ENCODE data around the gene PIP5K1B. TPM values are rescaled to one million over a fixed set of nuclear protein-coding genes. Genes with fewer than 3 reads are reported as not detected.

PIP5K1B gene
- total and polyA plus RNA-seq, 5 donors, result 37.8 to 81.5 (median 67.9) TPM

DNA sequence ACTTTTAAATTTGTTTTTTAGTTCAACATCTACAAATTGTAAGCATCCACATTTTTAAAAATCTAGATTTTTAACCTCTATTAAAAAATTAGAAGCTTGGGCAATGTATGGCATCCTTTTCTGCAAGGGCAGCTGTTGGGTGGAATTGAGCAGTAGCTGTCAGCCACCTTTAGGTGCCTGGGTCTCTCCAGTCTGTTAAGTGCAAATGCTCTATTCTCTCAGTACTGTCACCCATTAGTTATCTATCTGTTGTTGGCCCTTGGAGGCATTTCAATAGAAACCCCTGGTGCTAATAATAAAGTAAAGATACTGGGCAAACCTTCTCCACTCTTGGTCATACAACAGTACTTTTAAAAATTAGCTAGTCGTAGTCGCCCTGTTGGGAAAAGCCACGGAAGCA is 63.6 kb downstream of the PIP5K1B start:
- 66% methylated on average over 3 of the region's 3 CpGs for WGBS
- no peak for ATAC-seq

DNA sequence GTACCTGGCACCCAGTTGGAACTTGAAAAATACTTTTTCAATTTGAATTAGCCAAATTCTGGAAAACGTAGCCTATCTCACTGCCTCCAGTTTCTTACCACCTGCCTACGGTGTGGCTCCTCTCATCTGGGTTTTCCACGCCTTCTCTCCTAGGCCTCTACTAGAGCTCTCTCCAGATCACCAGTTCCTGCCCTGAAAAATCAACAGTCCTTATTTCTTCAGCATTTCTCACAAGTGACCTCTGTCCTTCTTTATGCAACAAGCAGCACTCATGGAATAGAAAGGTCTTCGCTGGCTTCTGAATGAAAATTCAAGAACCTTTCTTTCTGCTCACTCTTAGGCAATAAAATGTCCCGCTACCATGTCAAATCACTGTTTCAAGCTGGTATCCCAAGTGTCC is 64.8 kb downstream of the PIP5K1B start:
- ATAC-seq (no peak), DNase-seq (no peak)
- intact Hi-C loops (cut with DNase I), result no loop called here

More for the DNA sequence above, 63.6 kb downstream of the PIP5K1B start:
- no peak for DNase-seq
- intact Hi-C loops (cut with DNase I), result no loop called here
- Histone ChIP-seq H3K27ac (ENCODE audit: low read length) (no peak overlapping the region), H3K27me3 (ENCODE audit: control insufficient read depth, insufficient read depth) (no peaks in the 10 kb centered on the region), H3K4me1 (ENCODE audit: control insufficient read depth, insufficient read depth, low read length) (no peaks in the 10 kb centered on the region), H3K4me3 (ENCODE audit: low read length) (no peak overlapping the region), H3K9me3 (ENCODE audit: control insufficient read depth, low read length) (no peaks in the 10 kb centered on the region)

DNA sequence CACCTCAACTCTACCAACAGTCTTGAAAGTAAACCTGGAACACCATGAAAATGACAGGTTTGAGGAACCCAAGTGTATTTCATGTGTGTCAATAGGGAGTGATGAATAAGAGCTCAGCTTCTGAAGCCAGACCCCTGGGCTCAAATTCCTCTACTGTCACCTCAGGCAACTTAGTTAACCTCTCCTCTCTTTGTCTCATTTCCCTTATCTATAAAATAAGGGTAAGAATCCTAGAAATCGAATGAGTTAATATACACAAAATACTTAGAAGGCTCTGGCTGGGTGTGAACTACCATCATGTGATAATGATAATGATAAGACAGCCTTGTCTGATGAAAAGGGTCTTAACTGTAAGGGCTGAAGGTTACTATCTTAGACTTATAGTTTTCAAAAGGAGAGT is 66.3 kb downstream of the PIP5K1B start:
- H3K4me3 ChIP-seq (ENCODE audit: low read length), result no peak overlapping the region
- intact Hi-C loops (cut with DNase I), result no loop called here
- no peaks in the 10 kb centered on the region for H3K4me1 ChIP-seq (ENCODE audit: control insufficient read depth, insufficient read depth, low read length)
- ATAC-seq (no peak), DNase-seq (no peak)
- no peaks in the 10 kb centered on the region for H3K9me3 ChIP-seq (ENCODE audit: control insufficient read depth, low read length)
- H3K27ac ChIP-seq (ENCODE audit: low read length), result no peak overlapping the region
- 40% methylated on average over 1 of the region's 1 CpG for WGBS
- H3K27me3 ChIP-seq (ENCODE audit: control insufficient read depth, insufficient read depth), result no peaks in the 10 kb centered on the region

More for the DNA sequence above, 64.8 kb downstream of the PIP5K1B start:
- Histone ChIP-seq H3K27me3 (ENCODE audit: control insufficient read depth, insufficient read depth) (no peaks in the 10 kb centered on the region), H3K4me1 (ENCODE audit: control insufficient read depth, insufficient read depth, low read length) (no peaks in the 10 kb centered on the region), H3K4me3 (ENCODE audit: low read length) (no peak overlapping the region), H3K27ac (ENCODE audit: low read length) (no peak overlapping the region), H3K9me3 (ENCODE audit: control insufficient read depth, low read length) (no peaks in the 10 kb centered on the region)
- 89% methylated on average over 5 of the region's 5 CpGs for WGBS

DNA sequence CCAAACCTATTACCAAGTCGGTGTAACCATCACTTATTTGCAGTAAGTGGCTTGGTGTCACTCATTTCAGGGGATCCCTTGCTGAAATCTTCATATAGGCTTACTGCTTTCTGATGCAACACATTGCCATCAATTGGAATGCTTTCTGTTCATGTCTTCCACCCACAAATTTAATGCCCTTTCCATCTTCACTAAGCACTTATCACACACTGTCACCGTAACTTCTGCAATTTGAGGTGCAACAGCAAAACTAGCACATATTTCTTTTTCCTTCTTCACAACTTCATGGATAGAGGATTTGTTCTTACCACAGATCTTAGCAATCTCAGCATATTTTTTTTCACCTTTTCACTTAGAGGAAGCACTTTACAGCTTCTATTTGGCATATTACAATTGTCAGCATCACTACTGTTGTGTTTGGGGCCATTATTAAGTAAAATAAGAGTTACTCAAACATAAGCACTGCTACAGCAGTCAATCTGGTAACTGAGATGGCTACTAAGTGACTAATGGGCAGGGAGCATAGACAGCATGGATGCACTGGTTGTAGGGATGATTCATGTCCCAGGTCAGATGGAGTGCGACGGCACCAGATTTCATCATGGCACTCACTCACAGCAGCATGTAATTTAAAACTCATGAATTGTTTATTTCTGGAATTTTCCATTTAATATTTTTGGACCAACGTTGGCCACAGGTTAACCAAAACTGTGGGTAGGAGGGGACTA is 70.1 kb downstream of the PIP5K1B start:
- intact Hi-C loops (cut with DNase I), result no loop called here
- no peak for DNase-seq
- H3K27ac ChIP-seq (ENCODE audit: low read length), result no peak overlapping the region
- no peaks in the 10 kb centered on the region for H3K9me3 ChIP-seq (ENCODE audit: control insufficient read depth, low read length)
- H3K27me3 ChIP-seq (ENCODE audit: control insufficient read depth, insufficient read depth), result no peaks in the 10 kb centered on the region
- WGBS, result 73% methylated on average over 5 of the region's 5 CpGs
- no peak for ATAC-seq
- H3K4me1 ChIP-seq (ENCODE audit: control insufficient read depth, insufficient read depth, low read length), result no peaks in the 10 kb centered on the region
- no peak overlapping the region for H3K4me3 ChIP-seq (ENCODE audit: low read length)

DNA sequence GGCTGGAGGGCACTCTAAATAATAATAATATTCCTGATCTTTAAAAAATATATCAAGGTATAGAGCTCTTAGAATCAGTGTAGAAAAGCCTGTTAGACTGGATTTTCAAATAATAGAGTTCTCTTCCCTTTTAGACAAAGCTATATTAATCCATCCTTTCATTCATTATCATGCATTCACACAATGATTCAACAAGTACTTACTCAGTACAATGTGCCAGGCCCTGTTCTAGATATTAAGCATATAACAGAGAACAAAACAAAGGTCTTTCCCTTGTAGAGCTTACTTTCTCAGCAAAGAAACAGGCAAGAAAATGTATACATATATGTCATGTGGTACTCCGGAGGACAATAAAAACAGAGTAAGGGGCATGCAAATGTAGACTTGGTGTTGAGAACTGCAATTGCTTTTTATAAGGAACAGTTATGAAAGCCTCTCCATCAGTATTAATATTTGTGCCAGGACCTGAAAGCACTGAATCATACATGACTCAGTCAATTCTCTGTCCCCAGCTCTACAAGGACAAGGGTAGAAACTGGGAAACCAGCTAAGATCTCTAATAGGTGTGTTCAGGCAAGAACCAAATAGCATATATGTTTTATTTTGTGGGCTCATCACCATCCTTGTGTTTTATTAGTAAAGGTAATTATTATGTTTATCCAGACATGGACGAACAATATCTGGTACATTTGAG is 72.2 kb downstream of the PIP5K1B start:
- Histone ChIP-seq H3K4me1 (ENCODE audit: control insufficient read depth, insufficient read depth, low read length) (peaks cover 3% of the 10 kb centered on the region), H3K27ac (ENCODE audit: low read length) (no peak overlapping the region)
- DNase-seq, result no peak

DNA sequence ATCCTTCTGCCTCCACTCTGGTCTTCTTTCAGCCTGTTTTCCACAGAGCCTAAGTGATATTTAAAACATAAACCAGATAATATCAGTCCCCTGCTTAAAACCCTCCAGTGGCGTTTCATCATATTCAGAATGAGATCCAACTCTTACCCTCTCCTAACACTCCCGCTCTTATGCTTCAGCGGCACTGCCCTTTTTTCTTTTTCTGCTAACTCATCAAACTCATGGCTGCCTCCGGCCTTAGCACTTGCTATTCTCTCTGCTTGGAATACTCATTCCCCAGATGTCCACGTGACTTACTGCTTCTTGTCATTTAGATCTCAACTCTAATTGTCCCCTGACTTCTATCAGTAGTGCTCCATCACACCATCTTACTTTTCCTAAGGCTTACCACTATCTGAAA is 73.6 kb downstream of the PIP5K1B start:
- Histone ChIP-seq H3K27ac (ENCODE audit: low read length) (no peak overlapping the region), H3K27me3 (ENCODE audit: control insufficient read depth, insufficient read depth) (no peaks in the 10 kb centered on the region), H3K4me1 (ENCODE audit: control insufficient read depth, insufficient read depth, low read length) (peaks cover 3% of the 10 kb centered on the region), H3K9me3 (ENCODE audit: control insufficient read depth, low read length) (no peaks in the 10 kb centered on the region), H3K4me3 (ENCODE audit: low read length) (no peak overlapping the region)
- no peak for ATAC-seq
- WGBS, result 88% methylated on average over 5 of the region's 5 CpGs
- no peak for DNase-seq
- intact Hi-C loops (cut with DNase I), result no loop called here

More for the DNA sequence above, 72.2 kb downstream of the PIP5K1B start:
- H3K4me3 ChIP-seq (ENCODE audit: low read length), result no peak overlapping the region
- intact Hi-C loops (cut with DNase I), result no loop called here
- H3K27me3 ChIP-seq (ENCODE audit: control insufficient read depth, insufficient read depth), result no peaks in the 10 kb centered on the region
- 90% methylated on average over 2 of the region's 2 CpGs for WGBS
- no peaks in the 10 kb centered on the region for H3K9me3 ChIP-seq (ENCODE audit: control insufficient read depth, low read length)
- no peak for ATAC-seq

DNA sequence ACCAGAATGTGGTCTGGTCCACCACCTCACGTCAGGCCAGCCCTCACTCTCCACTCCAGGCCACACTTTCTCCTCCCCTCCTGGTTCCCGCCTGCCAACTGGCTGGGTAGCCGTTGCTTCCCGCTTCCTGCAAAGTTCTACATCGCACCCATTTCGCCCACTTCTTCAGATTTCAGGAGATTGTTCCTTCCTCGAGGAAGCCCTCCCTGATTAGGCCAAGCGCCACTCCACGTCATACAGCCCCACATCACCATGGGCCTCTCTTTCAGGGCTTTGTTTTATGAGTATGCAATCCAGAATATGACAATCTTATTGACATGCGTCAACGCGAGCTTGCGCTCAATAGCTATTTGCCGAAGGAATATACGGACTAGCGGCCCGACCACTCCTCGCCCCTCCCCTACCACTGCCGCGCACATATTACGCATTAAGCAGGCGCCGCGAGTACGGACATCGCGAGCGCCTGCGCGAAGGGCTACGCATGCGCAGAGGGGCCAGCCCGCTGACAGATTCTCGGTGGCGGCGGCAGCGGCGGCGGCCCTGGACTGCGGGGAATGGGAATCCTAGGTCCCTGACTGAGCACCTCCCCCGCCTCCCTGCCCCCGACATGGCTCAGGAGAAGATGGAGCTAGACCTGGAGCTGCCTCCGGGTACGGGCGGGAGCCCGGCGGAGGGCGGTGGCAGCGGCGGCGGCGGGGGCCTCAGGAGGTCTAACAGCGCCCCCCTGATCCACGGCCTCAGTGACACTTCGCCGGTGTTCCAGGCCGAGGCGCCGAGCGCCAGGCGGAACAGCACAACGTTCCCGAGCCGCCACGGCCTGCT is 74.7 kb downstream of the PIP5K1B start:
- peaks cover 3% of the 10 kb centered on the region for H3K4me1 ChIP-seq (ENCODE audit: control insufficient read depth, insufficient read depth, low read length)
- H3K4me3 ChIP-seq (ENCODE audit: low read length), result peak overlapping the region; percentile 74
- H3K27me3 ChIP-seq (ENCODE audit: control insufficient read depth, insufficient read depth), result no peaks in the 10 kb centered on the region
- peak overlapping the region; percentile 93 for H3K27ac ChIP-seq (ENCODE audit: low read length)
- intact Hi-C loops (cut with DNase I), result loop anchor here in 2 of 4 donors (5.0 to 10.0 kb wide), 4 partner anchors 72 to 235 kb away; partner anchors contain the start of genes PIP5K1B (in 2 of the 2) and PRKACG (in 1 of the 2)
- no peaks in the 10 kb centered on the region for H3K9me3 ChIP-seq (ENCODE audit: control insufficient read depth, low read length)
- peak; percentile 96 to 98 (median 98) for DNase-seq
- peak; percentile 97 for ATAC-seq
- under 1% methylated on average over 65 of the region's 65 CpGs for WGBS

DNA sequence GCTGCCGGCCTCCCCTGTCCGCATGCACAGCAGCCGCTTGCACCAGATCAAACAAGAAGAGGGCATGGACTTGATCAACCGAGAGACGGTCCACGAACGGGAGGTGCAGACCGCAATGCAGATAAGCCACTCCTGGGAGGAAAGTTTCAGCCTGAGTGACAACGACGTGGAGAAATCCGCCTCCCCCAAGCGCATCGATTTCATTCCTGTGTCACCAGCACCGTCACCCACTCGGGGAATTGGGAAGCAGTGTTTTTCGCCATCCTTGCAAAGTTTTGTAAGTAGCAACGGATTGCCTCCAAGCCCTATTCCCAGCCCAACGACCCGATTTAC is 75.3 kb downstream of the PIP5K1B start:
- Histone ChIP-seq H3K27me3 (ENCODE audit: control insufficient read depth, insufficient read depth) (no peaks in the 10 kb centered on the region), H3K4me3 (ENCODE audit: low read length) (peak overlapping the region; percentile 74), H3K4me1 (ENCODE audit: control insufficient read depth, insufficient read depth, low read length) (peaks cover 5% of the 10 kb centered on the region), H3K9me3 (ENCODE audit: control insufficient read depth, low read length) (no peaks in the 10 kb centered on the region), H3K27ac (ENCODE audit: low read length) (peak overlapping the region; percentile 85)
- no peak for DNase-seq
- ATAC-seq, result no peak
- intact Hi-C loops (cut with DNase I), result loop anchor here in 2 of 4 donors (5.0 to 10.0 kb wide), 4 partner anchors 73 to 234 kb away; partner anchors contain the start of genes PIP5K1B (in 2 of the 2) and PRKACG (in 1 of the 2)
- 0% methylated on average over 19 of the region's 19 CpGs for WGBS

DNA sequence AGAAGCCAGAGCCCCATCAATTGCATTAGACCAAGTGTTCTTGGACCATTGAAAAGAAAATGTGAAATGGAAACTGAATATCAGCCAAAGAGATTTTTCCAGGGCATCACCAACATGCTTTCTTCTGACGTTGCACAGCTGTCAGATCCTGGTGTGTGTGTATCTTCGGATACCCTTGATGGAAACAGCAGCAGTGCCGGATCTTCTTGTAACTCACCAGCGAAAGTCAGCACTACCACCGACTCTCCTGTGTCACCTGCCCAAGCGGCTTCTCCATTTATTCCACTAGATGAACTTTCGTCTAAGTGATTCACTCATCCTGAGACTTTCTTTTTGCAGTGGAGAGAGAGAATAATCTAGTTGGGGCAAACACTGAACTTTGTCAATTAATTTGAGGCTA is 75.7 kb downstream of the PIP5K1B start:
- no peaks in the 10 kb centered on the region for H3K9me3 ChIP-seq (ENCODE audit: control insufficient read depth, low read length)
- intact Hi-C loops (cut with DNase I), result loop anchor here in 2 of 4 donors (5.0 to 10.0 kb wide), 4 partner anchors 73 to 234 kb away; partner anchors contain the start of genes PIP5K1B (in 2 of the 2) and PRKACG (in 1 of the 2)
- H3K4me3 ChIP-seq (ENCODE audit: low read length), result peak overlapping the region; percentile 74
- WGBS, result 7% methylated on average over 7 of the region's 7 CpGs
- no peaks in the 10 kb centered on the region for H3K27me3 ChIP-seq (ENCODE audit: control insufficient read depth, insufficient read depth)
- peak in 1 of 2 donors; percentile 8 for ATAC-seq
- DNase-seq, result no peak
- H3K4me1 ChIP-seq (ENCODE audit: control insufficient read depth, insufficient read depth, low read length), result peaks cover 5% of the 10 kb centered on the region
- peak overlapping the region; percentile 85 for H3K27ac ChIP-seq (ENCODE audit: low read length)

DNA sequence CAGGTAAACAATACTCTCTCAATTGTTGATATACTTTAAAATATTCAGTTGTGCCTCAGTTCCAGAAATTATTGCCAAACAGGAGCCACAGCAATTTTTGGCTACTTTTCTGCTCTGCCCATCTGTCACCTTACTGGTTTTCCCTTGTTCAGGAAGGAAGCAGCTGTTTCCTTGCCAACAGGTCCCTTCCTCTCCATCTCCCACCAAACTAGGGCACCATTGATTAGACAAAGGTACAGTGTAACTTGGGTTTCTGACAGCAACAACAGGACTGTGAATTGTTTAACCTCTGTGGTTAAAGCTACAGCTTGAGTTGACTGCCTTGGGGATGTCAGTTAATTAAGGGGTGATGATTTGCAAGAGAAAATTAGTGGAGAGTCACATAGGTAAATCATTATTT is 76.9 kb downstream of the PIP5K1B start:
- ATAC-seq, result no peak

More for the DNA sequence above, 76.9 kb downstream of the PIP5K1B start:
- no peak overlapping the region for H3K27ac ChIP-seq (ENCODE audit: low read length)
- intact Hi-C loops (cut with DNase I), result loop anchor here in 2 of 4 donors (5.0 to 10.0 kb wide), 4 partner anchors 75 to 233 kb away; partner anchors contain the start of genes PIP5K1B (in 2 of the 2) and PRKACG (in 1 of the 2)
- H3K27me3 ChIP-seq (ENCODE audit: control insufficient read depth, insufficient read depth), result no peaks in the 10 kb centered on the region
- no peaks in the 10 kb centered on the region for H3K9me3 ChIP-seq (ENCODE audit: control insufficient read depth, low read length)
- no peak for DNase-seq
- H3K4me1 ChIP-seq (ENCODE audit: control insufficient read depth, insufficient read depth, low read length), result peaks cover 5% of the 10 kb centered on the region
- H3K4me3 ChIP-seq (ENCODE audit: low read length), result peak overlapping the region; percentile 20
